GM10847 (cell line): Measurements from ENCODE around the gene AHCTF1.

ENCODE experiments used
- POLR2A ChIP-seq: IDR thresholded peaks from 2 replicates; pipeline ENCODE4 v1.6.1; 2011; ENCODE audit not compliant: insufficient read length; ENCODE audit errors: extremely low read depth

The AHCTF1 gene

DNA sequence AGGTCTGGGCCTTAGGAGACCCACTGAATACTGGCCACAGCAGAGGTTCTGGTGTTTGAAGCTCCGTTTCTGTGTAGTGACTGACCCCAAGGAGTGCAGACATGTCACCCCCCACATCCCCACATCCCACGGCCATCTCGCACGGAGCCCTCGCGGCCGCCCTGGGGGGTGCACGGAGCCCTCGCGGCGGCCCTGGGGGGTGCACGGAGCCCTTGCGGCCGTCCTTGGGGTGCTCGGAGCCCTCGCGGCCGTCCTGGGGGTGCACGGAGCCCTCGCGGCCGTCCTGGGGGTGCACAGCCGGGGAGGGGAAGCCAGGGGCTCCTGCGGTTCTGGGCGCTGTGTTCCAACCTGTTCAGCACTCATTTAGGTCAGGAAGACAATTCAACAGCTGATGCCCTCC lies 139.1 kb downstream of the AHCTF1 start:
- no peak for TF ChIP-seq POLR2A

DNA sequence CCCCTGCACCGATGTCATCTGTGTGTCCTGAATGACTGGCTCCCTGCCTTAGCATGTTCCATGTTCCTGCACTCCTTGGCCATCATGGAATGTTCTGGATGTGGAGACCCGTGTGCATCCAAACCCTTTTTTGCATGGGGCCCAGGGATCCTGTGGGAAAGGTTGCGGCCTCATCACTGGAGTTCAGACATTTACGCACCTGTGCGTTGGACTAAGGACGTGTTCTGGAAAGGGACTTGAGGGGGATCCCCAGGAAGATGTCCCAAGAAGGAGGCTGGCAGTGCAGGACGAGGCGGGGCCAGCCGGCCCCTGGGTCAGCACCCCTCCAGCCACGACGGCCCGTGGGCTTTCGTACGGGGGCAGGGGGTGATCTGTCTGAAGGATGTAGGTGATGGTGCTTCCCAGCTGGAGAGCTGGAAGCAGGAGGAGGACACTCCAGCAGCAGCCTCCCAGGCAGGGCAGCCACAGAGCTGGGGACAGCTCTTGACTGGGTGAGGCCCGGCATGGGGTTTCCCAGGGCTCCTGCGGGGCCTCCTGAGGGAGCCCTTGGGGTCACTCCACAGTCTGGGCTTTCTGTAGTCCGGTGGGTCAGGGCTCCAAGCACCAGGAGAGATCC lies 140.3 kb downstream of the AHCTF1 start:
- no peak for TF ChIP-seq POLR2A

DNA sequence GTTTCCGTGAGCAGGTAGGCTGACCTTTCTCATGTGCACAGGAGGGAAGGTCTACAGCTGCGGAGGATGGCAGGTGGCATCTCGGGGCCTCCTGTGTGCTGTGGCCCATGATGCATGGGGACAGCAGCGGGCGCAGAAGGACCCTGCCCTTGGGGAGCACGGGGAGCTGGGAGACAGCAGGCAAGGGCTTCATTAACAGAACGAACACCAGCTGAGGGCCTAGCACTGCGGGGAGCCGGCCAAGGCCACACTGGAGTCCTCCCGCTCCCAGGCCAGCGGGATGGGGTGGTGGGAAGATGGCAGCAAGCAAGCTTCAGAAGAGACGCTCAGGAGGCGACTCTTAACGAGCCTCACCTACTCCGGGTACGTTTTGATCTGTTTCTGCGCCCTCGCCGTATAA lies 140.9 kb downstream of the AHCTF1 start:
- no peak for TF ChIP-seq POLR2A

DNA sequence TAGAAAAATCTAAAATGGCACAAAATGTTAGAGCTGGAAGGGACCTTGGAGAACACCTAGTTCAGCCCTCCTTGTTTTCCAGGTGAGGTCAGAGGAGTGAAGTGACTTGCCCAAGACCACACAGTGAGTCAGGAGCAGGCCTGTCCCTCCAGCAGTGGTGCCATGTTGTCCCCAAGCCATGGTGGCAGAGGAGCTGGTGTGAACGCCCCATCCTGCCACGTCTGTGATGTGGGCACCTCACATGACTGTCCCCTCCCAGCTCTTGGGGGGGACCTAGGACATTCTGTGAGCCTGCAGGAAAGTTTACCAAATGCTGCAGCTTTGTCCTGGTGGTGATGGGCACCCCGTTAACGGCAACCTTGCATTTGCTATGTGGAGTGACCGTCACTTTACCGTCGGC lies 141.4 kb downstream of the AHCTF1 start:
- TF ChIP-seq POLR2A: no peak

DNA sequence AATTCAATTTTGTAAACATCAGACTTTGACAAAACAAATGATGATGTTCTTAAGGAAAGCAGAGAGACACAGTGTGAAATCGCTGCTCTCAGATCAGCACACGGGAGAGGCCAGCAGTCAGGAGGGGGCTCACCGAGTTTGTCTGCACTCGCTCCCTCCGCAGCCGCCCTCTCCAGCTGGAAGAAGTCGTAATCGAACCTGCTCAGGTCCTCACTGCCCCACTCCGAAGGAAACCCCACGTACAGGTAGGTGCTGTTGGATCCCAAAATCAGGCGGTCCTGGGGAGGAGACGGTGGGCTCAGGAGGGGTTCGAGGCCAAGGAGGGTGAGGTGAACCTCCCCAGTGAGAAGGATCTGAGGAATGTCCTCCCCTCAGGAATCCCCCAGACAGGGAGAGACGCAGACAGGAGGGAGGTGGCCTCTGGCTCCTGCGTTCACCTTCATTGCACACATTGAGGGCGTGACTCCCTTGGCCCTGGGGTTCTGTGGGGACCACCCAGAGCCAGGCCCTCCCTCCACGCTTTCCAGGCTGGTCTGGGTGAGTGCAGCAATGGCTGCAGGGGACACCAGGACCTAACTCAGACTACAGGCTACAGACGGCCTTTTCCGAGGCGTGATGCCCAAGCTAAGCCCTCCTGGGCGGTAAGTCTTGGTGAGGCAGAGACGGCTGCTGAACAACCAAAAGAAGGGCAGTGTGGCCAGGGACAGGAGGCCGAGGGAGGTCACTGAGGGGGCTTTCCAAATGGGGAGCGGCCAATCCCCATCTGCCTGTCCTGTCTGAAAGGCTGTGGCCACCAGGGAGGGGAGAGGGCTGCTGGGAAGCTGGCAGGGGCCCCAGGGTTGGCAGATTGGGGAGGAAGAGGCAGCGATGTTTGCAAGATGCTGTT lies 142.1 kb downstream of the AHCTF1 start:
- no peak for TF ChIP-seq POLR2A
